ENCODE results near the gene FZD2. TPM values are rescaled to one million over a fixed set of nuclear protein-coding genes. Genes with fewer than 3 reads are reported as not detected.

FZD2 gene
- total RNA-seq, 4 donors from 2014 or later = 0.54 to 2.1 TPM; not detected in 2

DNA sequence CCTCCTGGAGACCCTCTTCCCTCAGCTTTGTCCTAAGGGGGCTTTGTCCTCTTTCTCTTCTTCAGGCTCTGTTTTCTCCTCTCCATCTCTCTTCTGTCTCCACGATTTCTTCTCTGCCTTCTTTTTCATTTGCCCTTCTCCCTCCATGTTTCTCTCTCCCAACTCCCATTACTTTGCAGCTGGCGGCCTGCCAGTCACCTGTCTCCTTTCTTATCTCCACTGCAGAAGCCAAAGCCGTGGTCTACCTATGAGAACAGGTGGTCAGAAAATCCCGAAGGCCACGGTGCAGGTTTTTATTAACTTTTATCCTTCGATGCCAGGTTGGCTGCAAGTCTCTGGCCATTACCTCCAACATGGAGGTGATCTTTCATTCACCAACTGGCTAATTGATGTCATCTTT is 45.1 kb downstream of the FZD2 start:
- DNase-seq = no peak
- Histone ChIP-seq H3K36me3 (no peaks in the 10 kb centered on the region), H3K27ac (no peak overlapping the region), H3K27me3 (no peaks in the 10 kb centered on the region), H3K4me3 (no peak overlapping the region), H3K9me3 (no peaks in the 10 kb centered on the region), H3K4me1 (no peaks in the 10 kb centered on the region)
- TF ChIP-seq CTCF (IDR thresholded peaks at IDR 0.05) = no peak
- no peak for TF ChIP-seq POLR2A (IDR thresholded peaks at IDR 0.05)

- no peaks in the 10 kb centered on the region for H3K27me3 ChIP-seq
- H3K4me3 ChIP-seq = no peak overlapping the region
- H3K9me3 ChIP-seq = no peaks in the 10 kb centered on the region
- no peaks in the 10 kb centered on the region for H3K4me1 ChIP-seq
- DNase-seq = no peak
- H3K27ac ChIP-seq = no peak overlapping the region
- TF ChIP-seq POLR2A (IDR thresholded peaks at IDR 0.05) (no peak), CTCF (IDR thresholded peaks at IDR 0.05) (no peak)
- H3K36me3 ChIP-seq = no peaks in the 10 kb centered on the region
Observed at GRCh38 chr17:44602970-44603369, 45.7 kb downstream of the FZD2 start.

GRCh38 chr17:44604116-44604761 is 47.0 kb downstream of the FZD2 start:
- TF ChIP-seq POLR2A (IDR thresholded peaks at IDR 0.05) (no peak), CTCF (IDR thresholded peaks at IDR 0.05) (no peak)
- H3K9me3 ChIP-seq = no peaks in the 10 kb centered on the region
- DNase-seq = no peak
- H3K36me3 ChIP-seq = no peaks in the 10 kb centered on the region
- no peaks in the 10 kb centered on the region for H3K27me3 ChIP-seq
- H3K4me1 ChIP-seq = no peaks in the 10 kb centered on the region
- H3K27ac ChIP-seq = no peak overlapping the region
- no peak overlapping the region for H3K4me3 ChIP-seq

- no peak overlapping the region for H3K4me3 ChIP-seq
- no peak for DNase-seq
Observed at GRCh38 chr17:44604768-44605485, 47.6 kb downstream of the FZD2 start.

GRCh38 chr17:44606658-44607057 is 49.4 kb downstream of the FZD2 start:
- Histone ChIP-seq H3K4me3 (no peak overlapping the region), H3K9me3 (no peaks in the 10 kb centered on the region), H3K4me1 (no peaks in the 10 kb centered on the region), H3K36me3 (no peaks in the 10 kb centered on the region), H3K27ac (no peak overlapping the region), H3K27me3 (no peaks in the 10 kb centered on the region)
- no peak for DNase-seq
- TF ChIP-seq CTCF (IDR thresholded peaks at IDR 0.05) (no peak), POLR2A (IDR thresholded peaks at IDR 0.05) (no peak)

More at GRCh38 chr17:44604768-44605485, 47.6 kb downstream of the FZD2 start:
- no peaks in the 10 kb centered on the region for H3K27me3 ChIP-seq
- H3K4me1 ChIP-seq = no peaks in the 10 kb centered on the region
- TF ChIP-seq CTCF (IDR thresholded peaks at IDR 0.05) (no peak), POLR2A (IDR thresholded peaks at IDR 0.05) (no peak)
- no peak overlapping the region for H3K27ac ChIP-seq
- H3K9me3 ChIP-seq = no peaks in the 10 kb centered on the region
- no peaks in the 10 kb centered on the region for H3K36me3 ChIP-seq

All from Peyer's patch (tissue), 4 donors.